ENCODE results near the gene FDCSP.
"Not testable (repeated sequence)": the region's sequence is repeated elsewhere in the genome, so short reads cannot be mapped to it uniquely, and the experiment has no call there.

Gene FDCSP

DNA sequence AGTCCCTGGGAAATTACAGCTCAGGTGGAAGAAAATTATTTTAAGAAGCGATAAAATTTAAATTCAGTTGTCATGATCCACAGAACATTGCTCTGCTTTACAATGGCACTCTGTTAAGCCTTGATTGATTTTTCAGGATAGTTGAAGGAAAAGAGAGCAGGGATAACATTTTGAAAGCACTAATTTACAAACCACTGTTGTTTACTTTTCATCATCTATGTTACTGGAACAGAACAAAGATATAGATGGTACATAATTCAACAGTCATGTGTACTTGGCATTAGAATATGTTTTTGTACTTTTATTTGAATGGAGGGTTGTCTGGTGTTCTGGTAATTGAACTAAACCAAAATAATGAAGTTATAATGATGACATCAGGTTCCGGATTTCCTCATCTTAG is 33.0 kb upstream of the FDCSP start:
- H3K4me3 ChIP-seq (ENCODE audit: low read depth, low read length) = no peak overlapping the region
- H2AFZ ChIP-seq (ENCODE audit: low read length, unreplicated experiment) = no peak overlapping the region
- H3K27me3 ChIP-seq (ENCODE audit: insufficient read depth, low read length) = no peaks in the 10 kb centered on the region
- H3K27ac ChIP-seq (ENCODE audit: low read depth, low read length) = no peak overlapping the region
- H3K79me2 ChIP-seq (ENCODE audit: control insufficient read depth, insufficient read depth, low read length, unreplicated experiment) = no peaks in the 10 kb centered on the region
- no peaks in the 10 kb centered on the region for H3K36me3 ChIP-seq (ENCODE audit: insufficient read depth, low read length)
- H3K4me1 ChIP-seq (ENCODE audit: control insufficient read depth, insufficient read depth, low read length, unreplicated experiment) = no peaks in the 10 kb centered on the region

DNA sequence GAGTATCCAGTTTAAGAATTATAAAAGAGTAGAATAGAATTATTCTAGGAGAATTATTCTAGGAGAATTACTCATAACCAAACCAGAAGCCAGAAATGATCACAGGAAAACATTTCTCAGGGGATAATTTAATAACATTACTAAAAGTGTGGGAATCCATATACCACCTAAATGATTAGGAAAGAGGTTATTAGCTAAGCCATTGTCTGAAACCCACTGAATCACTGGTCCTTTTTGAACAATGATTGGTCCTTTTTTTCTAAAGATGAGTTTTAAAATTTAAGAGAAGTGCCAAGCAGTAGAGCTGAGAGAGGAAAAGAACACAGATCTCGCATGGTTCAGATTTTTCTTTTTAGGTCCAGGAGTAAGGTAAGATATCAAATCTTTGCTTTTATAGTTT is 30.5 kb upstream of the FDCSP start, which contains the start of gene ODAM:
ODAM (plus strand) TSS at position 301 of the 400 bp plus-strand sequence. CDS start 819 bp downstream, outside the sequence.
- H3K27ac ChIP-seq (ENCODE audit: low read depth, low read length) = no peak within 1 kb of the TSS
- no peaks in the 10 kb centered on the region for H3K27me3 ChIP-seq (ENCODE audit: insufficient read depth, low read length)
- no peaks in the 10 kb centered on the region for H3K4me1 ChIP-seq (ENCODE audit: control insufficient read depth, insufficient read depth, low read length, unreplicated experiment)
- H2AFZ ChIP-seq (ENCODE audit: low read length, unreplicated experiment) = no peak within 1 kb of the TSS
- H3K36me3 ChIP-seq (ENCODE audit: insufficient read depth, low read length) = no peaks in the 10 kb centered on the region
- H3K79me2 ChIP-seq (ENCODE audit: control insufficient read depth, insufficient read depth, low read length, unreplicated experiment) = no peaks in the 10 kb centered on the region
- H3K4me3 ChIP-seq (ENCODE audit: low read depth, low read length) = no peak within 1 kb of the TSS

- Histone ChIP-seq H3K4me1 (ENCODE audit: control insufficient read depth, insufficient read depth, low read length, unreplicated experiment) (no peaks in the 10 kb centered on the region), H2AFZ (ENCODE audit: low read length, unreplicated experiment) (no peak overlapping the region), H3K4me3 (ENCODE audit: low read depth, low read length) (no peak overlapping the region), H3K79me2 (ENCODE audit: control insufficient read depth, insufficient read depth, low read length, unreplicated experiment) (no peaks in the 10 kb centered on the region), H3K27me3 (ENCODE audit: insufficient read depth, low read length) (no peaks in the 10 kb centered on the region), H3K36me3 (ENCODE audit: insufficient read depth, low read length) (no peaks in the 10 kb centered on the region), H3K27ac (ENCODE audit: low read depth, low read length) (no peak overlapping the region)
Measured at GRCh38 chr4:70196857-70197256, 29.1 kb upstream of the FDCSP start.

GRCh38 chr4:70197842-70198241 is 28.1 kb upstream of the FDCSP start:
- H3K36me3 ChIP-seq (ENCODE audit: insufficient read depth, low read length) = no peaks in the 10 kb centered on the region
- no peak overlapping the region for H3K4me3 ChIP-seq (ENCODE audit: low read depth, low read length)
- H3K27ac ChIP-seq (ENCODE audit: low read depth, low read length) = no peak overlapping the region
- H3K4me1 ChIP-seq (ENCODE audit: control insufficient read depth, insufficient read depth, low read length, unreplicated experiment) = no peaks in the 10 kb centered on the region
- H2AFZ ChIP-seq (ENCODE audit: low read length, unreplicated experiment) = no peak overlapping the region
- no peaks in the 10 kb centered on the region for H3K27me3 ChIP-seq (ENCODE audit: insufficient read depth, low read length)
- H3K79me2 ChIP-seq (ENCODE audit: control insufficient read depth, insufficient read depth, low read length, unreplicated experiment) = no peaks in the 10 kb centered on the region

- Histone ChIP-seq H3K79me2 (ENCODE audit: control insufficient read depth, insufficient read depth, low read length, unreplicated experiment) (no peaks in the 10 kb centered on the region), H3K36me3 (ENCODE audit: insufficient read depth, low read length) (no peaks in the 10 kb centered on the region), H3K4me1 (ENCODE audit: control insufficient read depth, insufficient read depth, low read length, unreplicated experiment) (no peaks in the 10 kb centered on the region), H3K27me3 (ENCODE audit: insufficient read depth, low read length) (no peaks in the 10 kb centered on the region), H2AFZ (ENCODE audit: low read length, unreplicated experiment) (no peak overlapping the region), H3K27ac (ENCODE audit: low read depth, low read length) (no peak overlapping the region), H3K4me3 (ENCODE audit: low read depth, low read length) (no peak overlapping the region)
Measured at GRCh38 chr4:70203601-70204000, 22.3 kb upstream of the FDCSP start.

DNA sequence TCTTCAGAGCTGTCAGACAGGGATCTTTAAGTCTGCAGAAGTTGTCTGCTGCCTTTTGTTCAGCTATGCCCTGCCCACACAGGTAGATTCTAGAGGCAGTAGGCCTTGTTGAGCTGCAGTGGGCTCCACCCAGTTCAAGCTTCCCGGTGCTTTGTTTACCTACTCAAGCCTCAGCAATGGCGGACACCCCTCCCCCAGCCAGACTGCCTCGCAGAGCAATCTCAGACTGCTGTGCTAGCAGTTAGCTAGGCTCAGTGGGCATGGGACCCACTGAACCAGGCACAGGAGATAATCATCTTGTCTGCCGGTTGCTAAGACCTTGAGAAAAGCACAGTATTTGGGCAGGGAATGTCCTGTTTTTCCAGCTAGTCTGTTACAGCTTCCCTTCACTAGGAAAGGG is 13.2 kb upstream of the FDCSP start:
- H3K27me3 ChIP-seq (ENCODE audit: insufficient read depth, low read length) = not testable (repeated sequence)

DNA sequence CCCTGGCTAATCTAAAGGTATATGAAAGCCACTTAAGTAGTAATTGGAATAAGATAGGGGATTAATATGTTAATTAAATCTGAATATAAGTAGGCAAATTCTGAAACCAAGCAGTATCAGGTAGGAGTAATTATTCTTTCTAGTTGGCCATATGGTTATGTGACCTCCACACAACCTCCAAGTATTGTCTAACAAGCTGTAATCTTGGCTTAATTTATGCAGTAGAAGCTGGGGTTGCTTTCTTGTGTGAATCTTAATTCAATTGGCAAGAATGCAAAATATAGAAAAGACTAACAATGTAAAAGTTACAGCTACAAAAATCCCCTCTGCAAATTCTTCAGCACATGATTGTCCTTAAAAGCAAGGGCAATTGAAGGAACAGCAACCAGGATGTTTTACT is 9.8 kb upstream of the FDCSP start:
- H3K27me3 ChIP-seq (ENCODE audit: insufficient read depth, low read length); H3K27ac ChIP-seq (ENCODE audit: low read depth, low read length); H3K4me1 ChIP-seq (ENCODE audit: control insufficient read depth, insufficient read depth, low read length, unreplicated experiment); H3K36me3 ChIP-seq (ENCODE audit: insufficient read depth, low read length); H3K4me3 ChIP-seq (ENCODE audit: low read depth, low read length); H3K79me2 ChIP-seq (ENCODE audit: control insufficient read depth, insufficient read depth, low read length, unreplicated experiment); H2AFZ ChIP-seq (ENCODE audit: low read length, unreplicated experiment): not testable (repeated sequence)

More for the DNA sequence above, 13.2 kb upstream of the FDCSP start:
- H3K4me1 ChIP-seq (ENCODE audit: control insufficient read depth, insufficient read depth, low read length, unreplicated experiment); H3K79me2 ChIP-seq (ENCODE audit: control insufficient read depth, insufficient read depth, low read length, unreplicated experiment); H2AFZ ChIP-seq (ENCODE audit: low read length, unreplicated experiment); H3K27ac ChIP-seq (ENCODE audit: low read depth, low read length); H3K36me3 ChIP-seq (ENCODE audit: insufficient read depth, low read length); H3K4me3 ChIP-seq (ENCODE audit: low read depth, low read length): not testable (repeated sequence)

- H3K4me1 ChIP-seq (ENCODE audit: control insufficient read depth, insufficient read depth, low read length, unreplicated experiment); H2AFZ ChIP-seq (ENCODE audit: low read length, unreplicated experiment); H3K4me3 ChIP-seq (ENCODE audit: low read depth, low read length); H3K79me2 ChIP-seq (ENCODE audit: control insufficient read depth, insufficient read depth, low read length, unreplicated experiment); H3K36me3 ChIP-seq (ENCODE audit: insufficient read depth, low read length); H3K27me3 ChIP-seq (ENCODE audit: insufficient read depth, low read length); H3K27ac ChIP-seq (ENCODE audit: low read depth, low read length): not testable (repeated sequence)
Measured at GRCh38 chr4:70216550-70216949, 9.4 kb upstream of the FDCSP start.

- not testable (repeated sequence) for H3K4me1 ChIP-seq (ENCODE audit: control insufficient read depth, insufficient read depth, low read length, unreplicated experiment); H3K79me2 ChIP-seq (ENCODE audit: control insufficient read depth, insufficient read depth, low read length, unreplicated experiment); H3K27me3 ChIP-seq (ENCODE audit: insufficient read depth, low read length); H2AFZ ChIP-seq (ENCODE audit: low read length, unreplicated experiment); H3K27ac ChIP-seq (ENCODE audit: low read depth, low read length); H3K36me3 ChIP-seq (ENCODE audit: insufficient read depth, low read length); H3K4me3 ChIP-seq (ENCODE audit: low read depth, low read length)
Measured at GRCh38 chr4:70221389-70221788, 4.5 kb upstream of the FDCSP start.

- H2AFZ ChIP-seq (ENCODE audit: low read length, unreplicated experiment); H3K4me1 ChIP-seq (ENCODE audit: control insufficient read depth, insufficient read depth, low read length, unreplicated experiment); H3K36me3 ChIP-seq (ENCODE audit: insufficient read depth, low read length); H3K4me3 ChIP-seq (ENCODE audit: low read depth, low read length); H3K79me2 ChIP-seq (ENCODE audit: control insufficient read depth, insufficient read depth, low read length, unreplicated experiment); H3K27me3 ChIP-seq (ENCODE audit: insufficient read depth, low read length); H3K27ac ChIP-seq (ENCODE audit: low read depth, low read length): not testable (repeated sequence)
Measured at GRCh38 chr4:70221818-70222217, 4.1 kb upstream of the FDCSP start.

- Histone ChIP-seq H3K4me1 (ENCODE audit: control insufficient read depth, insufficient read depth, low read length, unreplicated experiment) (no peaks in the 10 kb centered on the region), H3K27me3 (ENCODE audit: insufficient read depth, low read length) (no peaks in the 10 kb centered on the region)
Measured at GRCh38 chr4:70236125-70236524, 10.2 kb downstream of the FDCSP start.

More at GRCh38 chr4:70236125-70236524, 10.2 kb downstream of the FDCSP start:
- H3K4me3 ChIP-seq (ENCODE audit: low read depth, low read length) = no peak overlapping the region
- no peaks in the 10 kb centered on the region for H3K79me2 ChIP-seq (ENCODE audit: control insufficient read depth, insufficient read depth, low read length, unreplicated experiment)
- H2AFZ ChIP-seq (ENCODE audit: low read length, unreplicated experiment) = no peak overlapping the region
- no peak overlapping the region for H3K27ac ChIP-seq (ENCODE audit: low read depth, low read length)
- H3K36me3 ChIP-seq (ENCODE audit: insufficient read depth, low read length) = no peaks in the 10 kb centered on the region

Measured in ACC112 (cell line).